Measurements from ENCODE around the gene COPB2.

DNA sequence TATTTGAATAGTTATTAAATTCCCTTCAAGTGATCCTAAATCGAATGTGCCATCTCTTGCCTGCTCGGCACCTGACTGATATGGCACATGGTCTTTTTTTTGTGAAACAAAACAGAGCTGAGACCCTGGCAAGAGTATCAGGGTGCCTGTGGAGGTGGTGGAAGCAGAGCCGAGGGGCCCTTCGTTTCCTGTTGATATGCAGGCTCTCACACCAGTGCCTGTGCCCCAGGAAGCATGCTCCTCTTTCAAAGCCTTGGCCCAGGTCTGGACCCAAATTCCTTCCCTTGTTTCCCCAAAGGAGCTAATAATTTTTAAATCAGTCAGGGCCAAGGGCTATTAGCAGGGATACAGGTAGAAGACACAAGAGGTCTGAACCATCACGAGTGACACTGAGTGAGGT lies 67.1 kb downstream of the COPB2 start:
- TF ChIP-seq, protein P1, sequence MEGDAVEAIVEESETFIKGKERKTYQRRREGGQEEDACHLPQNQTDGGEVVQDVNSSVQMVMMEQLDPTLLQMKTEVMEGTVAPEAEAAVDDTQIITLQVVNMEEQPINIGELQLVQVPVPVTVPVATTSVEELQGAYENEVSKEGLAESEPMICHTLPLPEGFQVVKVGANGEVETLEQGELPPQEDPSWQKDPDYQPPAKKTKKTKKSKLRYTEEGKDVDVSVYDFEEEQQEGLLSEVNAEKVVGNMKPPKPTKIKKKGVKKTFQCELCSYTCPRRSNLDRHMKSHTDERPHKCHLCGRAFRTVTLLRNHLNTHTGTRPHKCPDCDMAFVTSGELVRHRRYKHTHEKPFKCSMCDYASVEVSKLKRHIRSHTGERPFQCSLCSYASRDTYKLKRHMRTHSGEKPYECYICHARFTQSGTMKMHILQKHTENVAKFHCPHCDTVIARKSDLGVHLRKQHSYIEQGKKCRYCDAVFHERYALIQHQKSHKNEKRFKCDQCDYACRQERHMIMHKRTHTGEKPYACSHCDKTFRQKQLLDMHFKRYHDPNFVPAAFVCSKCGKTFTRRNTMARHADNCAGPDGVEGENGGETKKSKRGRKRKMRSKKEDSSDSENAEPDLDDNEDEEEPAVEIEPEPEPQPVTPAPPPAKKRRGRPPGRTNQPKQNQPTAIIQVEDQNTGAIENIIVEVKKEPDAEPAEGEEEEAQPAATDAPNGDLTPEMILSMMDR (conservative IDR thresholded peaks at IDR 0.05; ENCODE audit: low read depth, low read length) = no peak
- no peak for TF ChIP-seq EZH2 (IDR thresholded peaks at IDR 0.05; ENCODE audit: borderline replicate concordance, low read depth, low read length, poor library complexity, severe bottlenecking)

Measured in A673 (cell line).